ENCODE measurements around the gene TMEM47. TPM values are rescaled to one million over a fixed set of nuclear protein-coding genes. Genes with fewer than 3 reads are reported as not detected.

TMEM47 gene
- total RNA-seq, 4 donors from 2014 or later, result 4.4 to 9.4 (median 6.7) TPM

- DNase-seq, result no peak
Observed at GRCh38 chrX:34585561-34585960, 71.5 kb downstream of the TMEM47 start.

DNA sequence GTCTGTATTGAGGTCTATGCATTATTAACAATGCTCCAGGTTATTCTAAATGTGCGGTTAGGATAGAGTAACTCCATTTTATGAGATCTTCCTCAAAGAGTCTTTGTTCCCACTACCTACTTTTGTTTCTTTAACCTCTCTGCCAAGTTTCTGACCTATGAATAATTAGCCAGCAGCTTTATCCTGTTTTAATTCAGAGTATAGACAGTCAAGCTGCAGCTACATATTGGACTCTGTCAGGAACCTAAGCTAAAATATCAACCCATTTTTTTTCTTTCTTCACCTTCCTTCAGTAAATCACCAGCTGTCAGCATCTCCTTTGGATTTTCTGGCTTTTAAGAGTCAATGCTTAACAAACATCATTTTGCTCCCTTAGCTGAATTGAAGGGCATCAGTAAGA lies 72.3 kb downstream of the TMEM47 start:
- Histone ChIP-seq H3K27me3 (no peaks in the 10 kb centered on the region), H3K4me1 (no peaks in the 10 kb centered on the region), H3K9me3 (no peaks in the 10 kb centered on the region), H3K4me3 (no peak overlapping the region), H3K36me3 (no peaks in the 10 kb centered on the region), H3K27ac (no peak overlapping the region)
- TF ChIP-seq, protein P1, sequence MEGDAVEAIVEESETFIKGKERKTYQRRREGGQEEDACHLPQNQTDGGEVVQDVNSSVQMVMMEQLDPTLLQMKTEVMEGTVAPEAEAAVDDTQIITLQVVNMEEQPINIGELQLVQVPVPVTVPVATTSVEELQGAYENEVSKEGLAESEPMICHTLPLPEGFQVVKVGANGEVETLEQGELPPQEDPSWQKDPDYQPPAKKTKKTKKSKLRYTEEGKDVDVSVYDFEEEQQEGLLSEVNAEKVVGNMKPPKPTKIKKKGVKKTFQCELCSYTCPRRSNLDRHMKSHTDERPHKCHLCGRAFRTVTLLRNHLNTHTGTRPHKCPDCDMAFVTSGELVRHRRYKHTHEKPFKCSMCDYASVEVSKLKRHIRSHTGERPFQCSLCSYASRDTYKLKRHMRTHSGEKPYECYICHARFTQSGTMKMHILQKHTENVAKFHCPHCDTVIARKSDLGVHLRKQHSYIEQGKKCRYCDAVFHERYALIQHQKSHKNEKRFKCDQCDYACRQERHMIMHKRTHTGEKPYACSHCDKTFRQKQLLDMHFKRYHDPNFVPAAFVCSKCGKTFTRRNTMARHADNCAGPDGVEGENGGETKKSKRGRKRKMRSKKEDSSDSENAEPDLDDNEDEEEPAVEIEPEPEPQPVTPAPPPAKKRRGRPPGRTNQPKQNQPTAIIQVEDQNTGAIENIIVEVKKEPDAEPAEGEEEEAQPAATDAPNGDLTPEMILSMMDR (IDR thresholded peaks at IDR 0.05), result no peak
- no peak for TF ChIP-seq POLR2A (IDR thresholded peaks at IDR 0.05)
- DNase-seq, result no peak

More at GRCh38 chrX:34585561-34585960, 71.5 kb downstream of the TMEM47 start:
- Histone ChIP-seq H3K9me3 (no peaks in the 10 kb centered on the region), H3K27ac (no peak overlapping the region), H3K36me3 (no peaks in the 10 kb centered on the region), H3K27me3 (no peaks in the 10 kb centered on the region), H3K4me1 (no peaks in the 10 kb centered on the region), H3K4me3 (no peak overlapping the region)
- no peak for TF ChIP-seq POLR2A (IDR thresholded peaks at IDR 0.05)
- TF ChIP-seq, protein P1 (IDR thresholded peaks at IDR 0.05), result no peak

DNA sequence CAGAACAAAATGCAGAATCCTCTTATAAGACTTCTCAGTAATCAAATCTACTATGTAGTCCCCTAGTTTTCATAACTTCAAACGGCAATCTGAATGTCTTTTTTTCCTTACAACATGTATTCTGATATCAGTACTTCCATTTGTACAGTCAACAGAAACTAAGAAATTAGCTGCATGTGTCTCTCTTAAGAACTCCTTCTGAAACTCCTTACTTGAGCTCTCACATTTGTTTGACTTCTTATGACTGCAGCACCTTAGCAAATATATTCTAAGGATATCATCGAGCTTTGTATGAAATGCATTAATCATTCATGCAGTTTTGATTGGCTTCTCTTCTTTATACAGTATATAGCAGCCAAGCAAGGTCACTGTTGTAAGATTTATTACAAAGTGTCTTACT lies 77.0 kb downstream of the TMEM47 start:
- TF ChIP-seq, protein P1 (IDR thresholded peaks at IDR 0.05), result no peak
- TF ChIP-seq POLR2A (IDR thresholded peaks at IDR 0.05), result no peak
- no peak for DNase-seq
- Histone ChIP-seq H3K4me3 (no peak overlapping the region), H3K27me3 (no peaks in the 10 kb centered on the region), H3K27ac (no peak overlapping the region), H3K9me3 (no peaks in the 10 kb centered on the region), H3K36me3 (no peaks in the 10 kb centered on the region), H3K4me1 (no peaks in the 10 kb centered on the region)

DNA sequence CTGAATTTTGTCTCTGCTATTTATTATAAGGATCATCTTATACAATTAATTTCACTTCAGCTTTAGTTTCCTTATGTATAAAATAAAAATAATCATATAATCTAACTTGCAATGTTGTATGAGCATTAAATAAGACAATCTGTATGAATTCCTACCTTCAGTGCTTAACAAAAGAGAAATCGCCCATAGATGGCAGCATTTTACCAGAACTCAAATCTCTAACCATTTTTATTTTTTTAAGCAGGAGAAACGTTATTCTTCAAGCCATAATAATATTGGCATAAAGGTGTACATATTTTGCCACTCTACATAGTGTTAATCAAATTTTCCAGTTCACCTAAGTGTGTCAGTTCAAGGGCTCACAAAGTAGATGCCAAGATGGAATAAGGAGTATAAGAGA lies 78.8 kb downstream of the TMEM47 start:
- no peak for DNase-seq
- no peaks in the 10 kb centered on the region for H3K36me3 ChIP-seq
- H3K9me3 ChIP-seq, result no peaks in the 10 kb centered on the region
- no peaks in the 10 kb centered on the region for H3K4me1 ChIP-seq
- no peaks in the 10 kb centered on the region for H3K27me3 ChIP-seq
- TF ChIP-seq POLR2A (IDR thresholded peaks at IDR 0.05), result no peak
- TF ChIP-seq, protein P1 (IDR thresholded peaks at IDR 0.05), result peak in 3 of 6 experiments; percentile 15 to 20 (median 16)
- H3K4me3 ChIP-seq, result no peak overlapping the region
- H3K27ac ChIP-seq, result no peak overlapping the region
